ENCODE measurements around the gene AP3B1. TPM values are rescaled to one million over a fixed set of nuclear protein-coding genes. Genes with fewer than 3 reads are reported as not detected.

The AP3B1 gene, protein sequence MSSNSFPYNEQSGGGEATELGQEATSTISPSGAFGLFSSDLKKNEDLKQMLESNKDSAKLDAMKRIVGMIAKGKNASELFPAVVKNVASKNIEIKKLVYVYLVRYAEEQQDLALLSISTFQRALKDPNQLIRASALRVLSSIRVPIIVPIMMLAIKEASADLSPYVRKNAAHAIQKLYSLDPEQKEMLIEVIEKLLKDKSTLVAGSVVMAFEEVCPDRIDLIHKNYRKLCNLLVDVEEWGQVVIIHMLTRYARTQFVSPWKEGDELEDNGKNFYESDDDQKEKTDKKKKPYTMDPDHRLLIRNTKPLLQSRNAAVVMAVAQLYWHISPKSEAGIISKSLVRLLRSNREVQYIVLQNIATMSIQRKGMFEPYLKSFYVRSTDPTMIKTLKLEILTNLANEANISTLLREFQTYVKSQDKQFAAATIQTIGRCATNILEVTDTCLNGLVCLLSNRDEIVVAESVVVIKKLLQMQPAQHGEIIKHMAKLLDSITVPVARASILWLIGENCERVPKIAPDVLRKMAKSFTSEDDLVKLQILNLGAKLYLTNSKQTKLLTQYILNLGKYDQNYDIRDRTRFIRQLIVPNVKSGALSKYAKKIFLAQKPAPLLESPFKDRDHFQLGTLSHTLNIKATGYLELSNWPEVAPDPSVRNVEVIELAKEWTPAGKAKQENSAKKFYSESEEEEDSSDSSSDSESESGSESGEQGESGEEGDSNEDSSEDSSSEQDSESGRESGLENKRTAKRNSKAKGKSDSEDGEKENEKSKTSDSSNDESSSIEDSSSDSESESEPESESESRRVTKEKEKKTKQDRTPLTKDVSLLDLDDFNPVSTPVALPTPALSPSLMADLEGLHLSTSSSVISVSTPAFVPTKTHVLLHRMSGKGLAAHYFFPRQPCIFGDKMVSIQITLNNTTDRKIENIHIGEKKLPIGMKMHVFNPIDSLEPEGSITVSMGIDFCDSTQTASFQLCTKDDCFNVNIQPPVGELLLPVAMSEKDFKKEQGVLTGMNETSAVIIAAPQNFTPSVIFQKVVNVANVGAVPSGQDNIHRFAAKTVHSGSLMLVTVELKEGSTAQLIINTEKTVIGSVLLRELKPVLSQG
- total RNA-seq (ENCODE audit: low replicate concordance) = 63.7 and 105 TPM in 2 replicates

DNA sequence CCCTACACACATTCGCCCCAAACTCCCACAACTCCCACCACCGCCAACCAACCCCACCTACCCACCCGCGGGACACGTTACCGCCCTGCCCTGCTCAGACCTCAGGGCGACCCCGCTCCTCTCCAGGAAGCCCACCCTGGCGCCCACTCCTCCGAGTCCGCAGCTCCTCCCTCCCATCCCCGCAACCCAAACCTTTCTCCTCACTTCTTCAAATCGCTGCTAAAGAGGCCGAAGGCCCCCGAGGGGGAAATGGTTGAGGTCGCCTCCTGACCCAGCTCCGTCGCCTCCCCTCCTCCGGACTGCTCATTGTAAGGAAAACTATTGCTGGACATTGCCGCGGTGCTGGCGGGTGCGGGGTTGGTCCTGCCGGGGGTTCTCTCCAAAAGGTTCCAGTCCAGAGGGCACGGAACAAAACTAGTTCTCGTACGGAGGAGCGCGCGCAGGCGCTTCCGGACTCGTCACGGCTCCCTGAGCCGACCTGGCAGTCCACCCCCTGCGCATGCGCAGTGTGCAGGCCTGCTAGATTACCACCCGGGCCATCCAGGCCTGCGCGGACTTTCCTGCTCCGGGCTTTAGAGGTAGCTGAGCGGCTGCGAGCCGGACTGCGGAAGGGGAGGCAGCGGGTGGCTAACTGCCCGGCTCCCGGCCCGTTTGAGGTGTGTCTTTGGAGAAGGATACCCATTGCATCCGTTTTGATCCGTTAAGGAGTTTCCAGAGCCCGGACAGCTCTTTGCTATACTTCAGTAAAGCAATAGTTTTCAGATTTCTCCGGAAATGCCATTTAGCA, at the start of gene AP3B1:
AP3B1 (minus strand) TSS at position 451 of the 787 bp plus-strand sequence; CDS start at position 332, 119 bp downstream.
- Mint-ChIP-seq H3K4me1 (peaks cover 27% of the 10 kb centered on the region), H3K27me3 (ENCODE audit: insufficient read depth, low read depth) (peaks cover 5% of the 10 kb centered on the region), H3K9me3 (no peaks in the 10 kb centered on the region), H3K4me3 (peak within 1 kb of the TSS; percentile 93), H3K36me3 (peaks cover 6% of the 10 kb centered on the region), H3K27ac (peak within 1 kb of the TSS; percentile 61)
- no peaks in the 10 kb centered on the region for H3K9me3 ChIP-seq (ENCODE audit: low read depth)
- peaks cover 49% of the 10 kb centered on the region for H3K79me2 ChIP-seq (ENCODE audit: low read depth)
- H3F3A ChIP-seq (ENCODE audit: low read depth) = peaks cover 33% of the 10 kb centered on the region
- peak within 1 kb of the TSS; percentile 98 for H2AFZ ChIP-seq (replicated peaks)
- peak within 1 kb of the TSS; percentile 88 for H3K27ac ChIP-seq
- DNase-seq (ENCODE audit: low spot score) = peak; percentile 100
- peak; percentile 30 for TF ChIP-seq EZH2 (IDR thresholded peaks at IDR 0.05)
- TF ChIP-seq, protein P1, sequence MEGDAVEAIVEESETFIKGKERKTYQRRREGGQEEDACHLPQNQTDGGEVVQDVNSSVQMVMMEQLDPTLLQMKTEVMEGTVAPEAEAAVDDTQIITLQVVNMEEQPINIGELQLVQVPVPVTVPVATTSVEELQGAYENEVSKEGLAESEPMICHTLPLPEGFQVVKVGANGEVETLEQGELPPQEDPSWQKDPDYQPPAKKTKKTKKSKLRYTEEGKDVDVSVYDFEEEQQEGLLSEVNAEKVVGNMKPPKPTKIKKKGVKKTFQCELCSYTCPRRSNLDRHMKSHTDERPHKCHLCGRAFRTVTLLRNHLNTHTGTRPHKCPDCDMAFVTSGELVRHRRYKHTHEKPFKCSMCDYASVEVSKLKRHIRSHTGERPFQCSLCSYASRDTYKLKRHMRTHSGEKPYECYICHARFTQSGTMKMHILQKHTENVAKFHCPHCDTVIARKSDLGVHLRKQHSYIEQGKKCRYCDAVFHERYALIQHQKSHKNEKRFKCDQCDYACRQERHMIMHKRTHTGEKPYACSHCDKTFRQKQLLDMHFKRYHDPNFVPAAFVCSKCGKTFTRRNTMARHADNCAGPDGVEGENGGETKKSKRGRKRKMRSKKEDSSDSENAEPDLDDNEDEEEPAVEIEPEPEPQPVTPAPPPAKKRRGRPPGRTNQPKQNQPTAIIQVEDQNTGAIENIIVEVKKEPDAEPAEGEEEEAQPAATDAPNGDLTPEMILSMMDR (IDR thresholded peaks at IDR 0.05) = no peak
- peaks cover 12% of the 10 kb centered on the region for H3K4me1 ChIP-seq
- peak within 1 kb of the TSS; percentile 81 for H3K4me2 ChIP-seq
- H3K36me3 ChIP-seq = no peaks in the 10 kb centered on the region
- peaks cover 15% of the 10 kb centered on the region for H4K20me1 ChIP-seq (ENCODE audit: low read depth)
- H3K9ac ChIP-seq = peak within 1 kb of the TSS; percentile 34
- peak within 1 kb of the TSS; percentile 85 for H3K4me3 ChIP-seq
- peaks cover 16% of the 10 kb centered on the region for H3K27me3 ChIP-seq

DNA sequence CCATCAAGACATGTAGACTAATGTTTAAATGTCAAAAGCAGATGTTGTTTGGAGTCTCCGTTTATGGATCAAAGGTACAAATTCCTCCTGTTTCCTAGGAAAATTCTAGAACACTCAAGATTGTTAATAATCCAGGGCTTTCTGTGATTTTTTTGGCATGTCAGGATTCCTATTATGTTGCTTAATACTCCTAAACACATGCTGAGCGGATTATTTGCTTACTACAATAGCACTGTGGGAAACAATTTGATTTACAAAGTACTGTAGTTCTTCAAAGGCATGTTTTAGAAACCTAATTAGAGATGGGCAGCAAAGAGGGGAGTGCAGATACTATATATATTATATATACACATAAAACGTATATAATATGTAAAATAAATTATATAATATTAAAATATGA, 46.9 kb upstream of the AP3B1 start:
- H3K9ac ChIP-seq = no peak overlapping the region
- no peak overlapping the region for H3K4me2 ChIP-seq
- H3K27me3 Mint-ChIP-seq (ENCODE audit: insufficient read depth, low read depth) = peaks cover 5% of the 10 kb centered on the region
- H3K27ac Mint-ChIP-seq = no peak overlapping the region
- no peaks in the 10 kb centered on the region for H3K36me3 Mint-ChIP-seq
- H3K9me3 Mint-ChIP-seq = peaks cover 41% of the 10 kb centered on the region
- no peak overlapping the region for H2AFZ ChIP-seq (replicated peaks)
- peak; percentile 47 for DNase-seq (ENCODE audit: low spot score)
- H3K79me2 ChIP-seq (ENCODE audit: low read depth) = no peaks in the 10 kb centered on the region
- no peak for TF ChIP-seq EZH2 (IDR thresholded peaks at IDR 0.05)
- no peak for TF ChIP-seq EZH2phosphoT487 (IDR thresholded peaks at IDR 0.05)
- TF ChIP-seq, protein P1 (IDR thresholded peaks at IDR 0.05) = no peak
- no peaks in the 10 kb centered on the region for H3K27me3 ChIP-seq
- H3K36me3 ChIP-seq = no peaks in the 10 kb centered on the region
- peak overlapping the region; percentile 27 for H3K27ac ChIP-seq
- H3K4me3 ChIP-seq = no peak overlapping the region
- peaks cover 22% of the 10 kb centered on the region for H3K4me1 ChIP-seq
- no peaks in the 10 kb centered on the region for H4K20me1 ChIP-seq (ENCODE audit: low read depth)
- H3K9me3 ChIP-seq (ENCODE audit: low read depth) = peaks cover 17% of the 10 kb centered on the region
- H3K4me1 Mint-ChIP-seq = peaks cover 22% of the 10 kb centered on the region
- peaks cover 25% of the 10 kb centered on the region for H3F3A ChIP-seq (ENCODE audit: low read depth)
- H3K4me3 Mint-ChIP-seq = no peak overlapping the region
